Measurements from ENCODE around the gene OGG1. TPM values are rescaled to one million over a fixed set of nuclear protein-coding genes. Genes with fewer than 3 reads are reported as not detected.

The OGG1 gene
- total and polyA plus RNA-seq, 11 donors: 6.2 to 14.8 (median 9.5) TPM

DNA sequence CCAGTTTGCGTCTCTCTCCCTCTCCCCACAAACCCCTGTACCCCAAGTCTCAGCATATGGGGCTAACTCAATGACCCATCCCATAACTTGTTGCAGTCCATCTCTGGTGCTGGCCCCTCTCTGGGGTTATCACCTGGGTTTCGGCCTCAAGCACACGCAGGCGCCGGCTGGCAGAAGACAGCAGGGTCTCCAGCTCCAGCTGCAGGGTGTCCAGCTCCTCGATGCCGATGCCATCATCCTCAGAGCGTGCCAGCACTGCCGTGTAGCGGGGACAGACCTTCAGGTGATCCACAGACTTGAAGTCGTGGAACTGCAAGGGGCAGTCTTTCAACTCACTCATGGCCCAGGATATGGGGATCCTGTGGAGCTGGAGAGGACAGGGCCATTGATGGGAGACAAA, 41.4 kb downstream of the OGG1 start:
- Histone ChIP-seq H3K27me3 (no peaks in the 10 kb centered on the region), H3K4me3 (peak overlapping the region in 2 of 12 donors; percentile 77 to 92), H3K9me3 (no peaks in the 10 kb centered on the region), H3K27ac (peak overlapping the region in 5 of 12 donors; percentile 95 to 99 (median 98)), H3K4me1 (peaks cover 0 to 43% (median 24%) of the 10 kb centered on the region in 12 donors), H3K36me3 (peaks cover 0 to 59% (median 51%) of the 10 kb centered on the region in 9 donors)
- no peak for DNase-seq
- intact Hi-C loops (cut with DNase I): loop anchor here in 6 of 10 donors (1.0 to 10.0 kb wide), 6 partner anchors 39 to 226 kb away; partner anchors contain the start of genes BRPF1 (in 3 of the 6), IL17RC (in 1 of the 6), OGG1 (in 1 of the 6) and RPUSD3 (in 1 of the 6)
- no peak for ATAC-seq
- 88 to 96% (median 90%) methylated on average over 6 to 11 of the region's 11 CpGs for WGBS, 4 donors
- TF ChIP-seq, protein P1, sequence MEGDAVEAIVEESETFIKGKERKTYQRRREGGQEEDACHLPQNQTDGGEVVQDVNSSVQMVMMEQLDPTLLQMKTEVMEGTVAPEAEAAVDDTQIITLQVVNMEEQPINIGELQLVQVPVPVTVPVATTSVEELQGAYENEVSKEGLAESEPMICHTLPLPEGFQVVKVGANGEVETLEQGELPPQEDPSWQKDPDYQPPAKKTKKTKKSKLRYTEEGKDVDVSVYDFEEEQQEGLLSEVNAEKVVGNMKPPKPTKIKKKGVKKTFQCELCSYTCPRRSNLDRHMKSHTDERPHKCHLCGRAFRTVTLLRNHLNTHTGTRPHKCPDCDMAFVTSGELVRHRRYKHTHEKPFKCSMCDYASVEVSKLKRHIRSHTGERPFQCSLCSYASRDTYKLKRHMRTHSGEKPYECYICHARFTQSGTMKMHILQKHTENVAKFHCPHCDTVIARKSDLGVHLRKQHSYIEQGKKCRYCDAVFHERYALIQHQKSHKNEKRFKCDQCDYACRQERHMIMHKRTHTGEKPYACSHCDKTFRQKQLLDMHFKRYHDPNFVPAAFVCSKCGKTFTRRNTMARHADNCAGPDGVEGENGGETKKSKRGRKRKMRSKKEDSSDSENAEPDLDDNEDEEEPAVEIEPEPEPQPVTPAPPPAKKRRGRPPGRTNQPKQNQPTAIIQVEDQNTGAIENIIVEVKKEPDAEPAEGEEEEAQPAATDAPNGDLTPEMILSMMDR (IDR thresholded peaks at IDR 0.05): no peak
- no peak for TF ChIP-seq POLR2A (IDR thresholded peaks at IDR 0.05)

DNA sequence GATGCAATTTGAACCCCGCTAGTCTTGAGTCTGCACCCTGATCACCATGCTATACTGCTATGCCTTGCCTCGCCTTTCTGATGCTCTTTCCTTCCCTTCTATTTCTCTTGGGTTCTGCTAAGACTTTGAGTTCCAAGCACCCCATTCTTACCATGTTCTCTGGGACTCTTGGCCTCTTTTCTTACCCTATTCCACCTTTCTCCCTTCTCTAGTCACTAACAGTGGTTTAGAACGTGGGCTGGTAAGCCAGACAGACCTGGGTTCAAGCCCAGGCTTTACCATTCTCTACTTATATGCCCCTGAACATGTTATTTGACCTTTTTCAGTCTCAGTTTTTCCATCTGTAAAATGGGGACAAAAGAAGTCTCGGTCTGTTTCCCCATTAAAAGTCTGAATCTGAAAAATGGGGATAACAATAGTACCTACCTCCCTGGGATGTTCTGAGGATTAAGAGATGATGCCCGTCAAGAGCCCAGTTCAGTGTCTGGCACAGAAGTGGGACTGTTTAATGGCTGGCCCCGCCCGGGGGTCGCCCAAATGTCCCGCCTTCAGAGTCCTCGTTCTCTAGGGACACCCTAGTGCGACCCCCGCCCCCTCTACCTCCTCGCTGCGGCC, 42.1 kb downstream of the OGG1 start:
- intact Hi-C loops (cut with DNase I): loop anchor here in 7 of 10 donors (1.0 to 10.0 kb wide), 9 partner anchors 23 to 225 kb away; partner anchors contain the start of genes BRPF1 (in 4 of the 7), OGG1 (in 2 of the 7), CAMK1 (in 1 of the 7) and IL17RC (in 1 of the 7)
- Histone ChIP-seq H3K4me1 (peaks cover 0 to 51% (median 24%) of the 10 kb centered on the region in 12 donors), H3K4me3 (peak overlapping the region; percentile 66 to 100 (median 92)), H3K9me3 (no peaks in the 10 kb centered on the region), H3K27ac (peak overlapping the region; percentile 89 to 99 (median 97)), H3K36me3 (peaks cover 0 to 59% (median 44%) of the 10 kb centered on the region in 9 donors), H3K27me3 (no peaks in the 10 kb centered on the region)
- DNase-seq (no peak), ATAC-seq (no peak)
- TF ChIP-seq POLR2A (IDR thresholded peaks at IDR 0.05): peak in 1 of 2 donors; percentile 59
- TF ChIP-seq, protein P1 (IDR thresholded peaks at IDR 0.05): no peak
- 16 to 26% (median 18%) methylated on average over 10 to 14 of the region's 14 CpGs for WGBS, 4 donors

DNA sequence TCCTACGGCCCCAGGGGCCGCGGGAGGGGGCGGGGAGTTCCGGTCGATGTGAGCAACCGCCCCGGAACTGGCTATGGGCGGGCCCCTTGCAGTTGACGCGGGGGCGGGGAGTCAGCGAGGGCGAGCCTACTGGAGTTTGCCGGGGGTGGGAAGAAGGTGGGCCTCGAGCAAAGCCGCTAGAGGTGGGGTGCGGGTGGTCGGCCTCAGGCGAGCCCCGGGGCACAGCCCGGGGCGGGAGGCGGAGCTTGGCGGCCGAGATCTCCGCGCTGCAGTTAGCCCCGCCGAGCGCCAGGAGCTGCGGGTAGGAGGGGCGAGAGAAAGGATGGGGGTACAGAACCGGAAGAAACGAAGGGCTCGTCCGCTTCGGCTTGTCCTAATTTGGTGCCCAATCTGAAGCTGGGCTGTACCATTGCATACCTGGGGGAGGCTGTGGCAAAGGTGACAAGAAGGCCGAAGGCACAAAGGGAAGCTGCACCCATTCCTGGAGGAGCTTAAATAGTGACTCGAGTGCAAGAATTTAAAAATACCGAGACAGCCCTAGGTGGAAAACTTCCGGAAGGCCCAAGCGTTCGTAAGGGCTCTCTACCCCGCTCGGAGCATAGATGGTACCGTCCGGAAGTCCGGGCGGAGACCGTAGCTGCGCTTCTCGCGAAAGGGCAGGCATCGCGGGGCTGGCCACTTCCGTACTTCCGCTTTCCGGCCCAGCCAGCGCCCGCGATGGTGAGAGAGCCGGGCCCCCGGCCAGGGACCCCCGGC, 42.8 kb downstream of the OGG1 start, which contains the start of the genes ARPC4 and TADA3:
Gene ARPC4 (plus strand): TSS at position 678 of the 756 bp plus-strand sequence. CDS start 40 bp downstream, at position 718.
Gene TADA3 (minus strand): TSS at position 69 of the 756 bp plus-strand sequence. CDS start 1,007 bp downstream, outside the sequence.
- Histone ChIP-seq H3K9me3 (no peaks in the 10 kb centered on the region), H3K4me3 (peak within 1 kb of the TSS; percentile 66 to 100 (median 92)), H3K36me3 (peaks cover 0 to 59% (median 45%) of the 10 kb centered on the region in 9 donors), H3K4me1 (peaks cover 0 to 57% (median 24%) of the 10 kb centered on the region in 12 donors), H3K27me3 (no peaks in the 10 kb centered on the region), H3K27ac (peak within 1 kb of the TSS; percentile 89 to 99 (median 97))
- DNase-seq: peak; percentile 95 to 97 (median 96)
- peak; percentile 94 to 96 (median 94) for ATAC-seq
- TF ChIP-seq POLR2A (IDR thresholded peaks at IDR 0.05): peak in 1 of 2 donors; percentile 66
- TF ChIP-seq, protein P1 (IDR thresholded peaks at IDR 0.05): peak in 2 of 12 donors; percentile 18 to 19
- WGBS, 4 donors: 0 to 1% (median 1%) methylated on average over 43 to 65 of the region's 65 CpGs
- intact Hi-C loops (cut with DNase I): loop anchor here in 7 of 10 donors (1.0 to 10.0 kb wide), 9 partner anchors 24 to 225 kb away; partner anchors contain the start of genes BRPF1 (in 4 of the 7), CAMK1 (in 1 of the 7), IL17RC (in 1 of the 7) and OGG1 (in 1 of the 7)
